Stimulated activated effector memory CD8-positive, alpha-beta T cell treated with anti-CD3 and anti-CD28 coated beads, Interleukin-12 subunit alpha, Interleukin-12 subunit beta, amount 100 ng/mL, for 72 hours (primary cell): Measurements from ENCODE around the gene RGS7.

Experiments used
- ATAC-seq: fragments of 150-1000 bp; cut with Tn5 transposase; 2 replicates; pipeline ENCODE4 v1.10.0; 2021
- DNase-seq, 2 donors: peaks; one replicate each; pipeline ENCODE4 v3.0.0; 2021 to 2022; ENCODE audit warnings: low spot score in 2 of 2
- H3K27ac Mint-ChIP-seq: one replicate; pipeline ENCODE4 v1.8.0; 2022; ENCODE audit warnings: mild to moderate bottlenecking, mixed read lengths
- H3K36me3 Mint-ChIP-seq: one replicate; pipeline ENCODE4 v1.8.0; 2022; ENCODE audit warnings: mild to moderate bottlenecking, mixed read lengths
- H3K4me1 Mint-ChIP-seq: one replicate; pipeline ENCODE4 v1.8.0; 2022; ENCODE audit warnings: mixed read lengths
- H3K4me3 Mint-ChIP-seq: one replicate; pipeline ENCODE4 v1.8.0; 2022; ENCODE audit warnings: mild to moderate bottlenecking, mixed read lengths
- H3K9me3 Mint-ChIP-seq: one replicate; pipeline ENCODE4 v1.8.0; 2022; ENCODE audit warnings: mixed read lengths

RGS7 gene

GRCh38 chr1:241086686-241087085 is 270.3 kb downstream of the RGS7 start:
- no peaks in the 10 kb centered on the region for H3K36me3 Mint-ChIP-seq
- DNase-seq, result no peak
- H3K9me3 Mint-ChIP-seq, result peaks cover 3% of the 10 kb centered on the region
- ATAC-seq, result no peak
- H3K4me1 Mint-ChIP-seq, result no peaks in the 10 kb centered on the region
- H3K4me3 Mint-ChIP-seq, result no peak overlapping the region
- no peak overlapping the region for H3K27ac Mint-ChIP-seq

GRCh38 chr1:241083285-241083684 is 273.7 kb downstream of the RGS7 start:
- H3K9me3 Mint-ChIP-seq, result no peaks in the 10 kb centered on the region
- H3K4me3 Mint-ChIP-seq, result no peak overlapping the region
- ATAC-seq, result no peak
- H3K27ac Mint-ChIP-seq, result no peak overlapping the region
- no peaks in the 10 kb centered on the region for H3K4me1 Mint-ChIP-seq
- DNase-seq, result no peak
- H3K36me3 Mint-ChIP-seq, result no peaks in the 10 kb centered on the region

GRCh38 chr1:241081473-241081872 is 275.5 kb downstream of the RGS7 start:
- H3K9me3 Mint-ChIP-seq, result no peaks in the 10 kb centered on the region
- ATAC-seq, result no peak
- no peak overlapping the region for H3K4me3 Mint-ChIP-seq

GRCh38 chr1:241079459-241079858 is 277.5 kb downstream of the RGS7 start:
- no peak overlapping the region for H3K27ac Mint-ChIP-seq
- H3K36me3 Mint-ChIP-seq, result no peaks in the 10 kb centered on the region
- ATAC-seq (no peak), DNase-seq (no peak)
- no peak overlapping the region for H3K4me3 Mint-ChIP-seq
- no peaks in the 10 kb centered on the region for H3K9me3 Mint-ChIP-seq
- H3K4me1 Mint-ChIP-seq, result no peaks in the 10 kb centered on the region

More at GRCh38 chr1:241081473-241081872, 275.5 kb downstream of the RGS7 start:
- Mint-ChIP-seq H3K36me3 (no peaks in the 10 kb centered on the region), H3K4me1 (no peaks in the 10 kb centered on the region), H3K27ac (no peak overlapping the region)
- no peak for DNase-seq

GRCh38 chr1:241079047-241079446 is 278.0 kb downstream of the RGS7 start:
- Mint-ChIP-seq H3K9me3 (no peaks in the 10 kb centered on the region), H3K36me3 (no peaks in the 10 kb centered on the region), H3K27ac (no peak overlapping the region), H3K4me1 (no peaks in the 10 kb centered on the region), H3K4me3 (no peak overlapping the region)
- no peak for DNase-seq
- no peak for ATAC-seq

DNA sequence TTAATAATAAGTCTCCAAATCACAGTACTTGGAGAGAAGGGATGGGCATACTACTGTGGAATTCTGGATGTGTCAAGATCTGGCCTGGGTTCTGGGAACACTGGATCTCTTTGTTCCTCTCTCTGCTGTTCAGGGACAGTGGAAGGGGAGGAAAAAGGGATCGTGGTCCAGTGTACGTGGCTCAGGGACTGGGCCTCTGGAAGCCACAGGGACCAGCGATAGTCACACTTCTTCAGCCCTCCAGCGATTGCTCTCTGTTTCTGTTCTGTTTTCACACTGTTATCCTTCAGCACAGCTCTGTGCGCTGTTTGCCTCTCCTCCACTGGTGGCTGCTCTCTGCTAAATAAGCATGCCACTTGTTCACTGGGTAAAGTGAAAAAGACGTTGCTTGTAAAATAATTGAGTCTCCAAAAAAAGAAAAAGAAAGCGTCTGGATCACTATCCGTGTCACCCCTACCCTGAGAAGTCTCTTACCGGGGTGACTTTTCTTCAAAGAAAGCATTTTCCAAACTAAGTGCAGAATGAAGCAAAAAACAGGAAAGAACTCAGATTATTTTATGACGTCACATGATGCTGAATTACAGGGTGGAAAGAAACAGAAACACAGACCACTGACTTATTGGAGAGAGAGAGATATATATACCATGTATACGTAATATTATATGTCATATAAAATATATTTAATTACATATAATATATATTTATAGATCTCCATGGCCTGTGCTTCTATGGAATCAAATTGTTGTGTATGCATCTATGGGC is 279.4 kb downstream of the RGS7 start:
- ATAC-seq, result no peak
- H3K36me3 Mint-ChIP-seq, result no peaks in the 10 kb centered on the region
- no peak overlapping the region for H3K4me3 Mint-ChIP-seq
- DNase-seq, result no peak
- peaks cover 4% of the 10 kb centered on the region for H3K9me3 Mint-ChIP-seq
- H3K27ac Mint-ChIP-seq, result no peak overlapping the region
- H3K4me1 Mint-ChIP-seq, result no peaks in the 10 kb centered on the region

GRCh38 chr1:241074507-241074906 is 282.5 kb downstream of the RGS7 start:
- Mint-ChIP-seq H3K4me1 (no peaks in the 10 kb centered on the region), H3K36me3 (no peaks in the 10 kb centered on the region), H3K4me3 (no peak overlapping the region), H3K27ac (no peak overlapping the region), H3K9me3 (peaks cover 7% of the 10 kb centered on the region)
- no peak for ATAC-seq
- DNase-seq, result no peak

DNA sequence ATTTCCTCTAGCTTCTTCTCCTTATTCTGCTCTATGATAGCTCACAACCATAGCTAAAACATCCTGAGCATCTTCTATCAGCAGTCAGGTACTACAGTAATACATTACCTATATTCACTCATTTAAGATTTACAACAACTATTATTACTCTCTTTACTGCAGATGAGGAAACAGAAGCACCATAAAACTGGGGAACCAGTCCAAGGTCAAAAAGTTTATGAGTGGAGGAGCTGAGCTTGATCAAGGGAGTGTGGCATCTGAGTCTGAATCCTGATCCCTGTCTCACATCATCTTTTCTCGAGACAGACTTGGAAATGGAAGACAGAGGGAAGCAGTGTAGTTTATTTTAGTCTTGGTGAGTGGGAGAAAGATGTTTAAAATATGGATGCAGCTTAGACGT is 288.6 kb downstream of the RGS7 start:
- Mint-ChIP-seq H3K4me1 (no peaks in the 10 kb centered on the region), H3K9me3 (peaks cover 7% of the 10 kb centered on the region), H3K27ac (no peak overlapping the region), H3K4me3 (no peak overlapping the region), H3K36me3 (no peaks in the 10 kb centered on the region)
- ATAC-seq (no peak), DNase-seq (no peak)

DNA sequence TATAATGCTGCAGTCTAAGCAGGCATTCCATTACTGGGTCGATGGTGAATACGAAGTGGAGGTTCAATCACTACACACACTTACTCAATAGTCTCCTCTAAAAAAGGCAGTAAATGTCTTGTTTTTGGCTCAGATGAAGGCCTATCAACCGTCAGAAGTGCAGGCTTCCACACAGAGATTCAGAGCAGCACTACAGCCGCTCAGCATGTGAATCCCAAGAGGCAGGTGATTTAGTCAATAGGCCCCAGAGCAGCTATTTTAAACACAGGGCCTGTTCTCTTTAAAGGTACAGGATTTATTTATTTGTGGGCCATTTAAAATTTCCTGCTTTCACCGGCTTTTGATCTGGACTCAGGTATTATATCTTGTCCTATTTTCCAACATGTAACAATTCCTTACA is 293.7 kb downstream of the RGS7 start:
- ATAC-seq, result no peak
- peaks cover 5% of the 10 kb centered on the region for H3K9me3 Mint-ChIP-seq
- no peak for DNase-seq
- H3K4me1 Mint-ChIP-seq, result no peaks in the 10 kb centered on the region
- no peak overlapping the region for H3K4me3 Mint-ChIP-seq
- H3K27ac Mint-ChIP-seq, result no peak overlapping the region
- H3K36me3 Mint-ChIP-seq, result no peaks in the 10 kb centered on the region

DNA sequence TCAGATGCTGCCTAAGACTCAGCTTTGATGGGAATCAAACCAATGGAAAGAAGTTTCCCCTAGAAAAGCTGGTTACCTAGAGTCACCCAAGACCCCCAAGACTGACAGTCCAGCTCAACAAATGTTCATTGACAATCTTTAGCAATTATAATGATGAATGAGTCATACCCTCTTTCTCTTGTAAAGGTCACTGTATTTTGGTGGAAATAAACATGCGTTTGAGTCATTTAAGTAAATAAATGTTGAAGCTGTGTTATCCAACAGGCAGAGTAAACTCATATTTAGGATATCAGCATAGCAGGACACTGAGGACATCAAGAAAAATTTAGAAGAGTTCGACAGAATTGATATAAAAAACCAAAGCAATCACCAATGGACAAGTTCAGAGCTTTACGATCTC is 295.9 kb downstream of the RGS7 start:
- DNase-seq, result no peak
- ATAC-seq, result no peak
- H3K36me3 Mint-ChIP-seq, result no peaks in the 10 kb centered on the region
- H3K4me3 Mint-ChIP-seq, result no peak overlapping the region
- no peaks in the 10 kb centered on the region for H3K4me1 Mint-ChIP-seq
- H3K9me3 Mint-ChIP-seq, result peaks cover 7% of the 10 kb centered on the region
- no peak overlapping the region for H3K27ac Mint-ChIP-seq

DNA sequence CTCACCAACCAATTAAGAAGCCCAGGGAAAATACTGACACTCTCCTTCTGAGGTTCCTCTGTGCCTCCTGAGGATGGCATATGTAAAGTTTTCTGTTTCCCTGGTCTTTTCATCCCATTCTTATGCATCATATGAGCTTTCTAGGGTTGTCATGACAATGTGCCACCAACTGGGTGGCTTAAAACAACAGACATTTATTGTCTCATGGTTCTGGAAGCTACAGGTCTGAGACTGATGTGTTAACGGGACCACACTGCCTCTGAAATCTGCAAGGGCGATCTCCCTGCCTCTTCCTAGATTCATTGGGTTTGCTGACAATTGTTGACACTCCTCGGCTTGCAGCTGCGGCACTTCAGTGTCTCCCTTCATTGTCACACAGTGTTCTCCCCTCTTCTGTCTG is 308.4 kb downstream of the RGS7 start:
- Mint-ChIP-seq H3K9me3 (peaks cover 11% of the 10 kb centered on the region), H3K36me3 (no peaks in the 10 kb centered on the region), H3K4me3 (no peak overlapping the region), H3K27ac (no peak overlapping the region), H3K4me1 (no peaks in the 10 kb centered on the region)
- DNase-seq (no peak), ATAC-seq (no peak)

DNA sequence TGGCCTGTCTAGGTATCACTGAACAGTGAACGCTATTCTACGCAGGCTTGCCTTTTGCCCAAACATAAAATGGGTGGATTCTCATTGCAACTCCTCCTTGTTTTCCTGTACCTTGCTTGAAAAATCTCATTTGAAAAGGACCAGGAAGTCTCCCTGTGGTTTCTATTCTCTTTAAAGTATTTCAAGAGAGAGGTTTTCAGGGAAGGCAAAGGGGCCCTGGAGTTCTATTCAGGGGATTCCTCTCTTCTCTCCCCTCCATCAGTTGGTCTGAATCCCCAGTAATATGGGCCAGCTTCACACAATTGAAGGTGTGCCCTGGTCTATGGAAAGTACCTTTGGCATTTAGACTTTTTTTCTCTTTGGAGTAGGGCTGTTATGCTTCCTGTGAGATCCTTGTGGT is 311.3 kb downstream of the RGS7 start:
- DNase-seq (no peak), ATAC-seq (no peak)
- H3K36me3 Mint-ChIP-seq, result no peaks in the 10 kb centered on the region
- H3K4me1 Mint-ChIP-seq, result no peaks in the 10 kb centered on the region
- H3K27ac Mint-ChIP-seq, result no peak overlapping the region
- H3K9me3 Mint-ChIP-seq, result peaks cover 12% of the 10 kb centered on the region
- H3K4me3 Mint-ChIP-seq, result no peak overlapping the region

GRCh38 chr1:241034203-241034936 is 322.6 kb downstream of the RGS7 start:
- ATAC-seq (no peak), DNase-seq (no peak)
- no peaks in the 10 kb centered on the region for H3K36me3 Mint-ChIP-seq
- no peak overlapping the region for H3K27ac Mint-ChIP-seq
- no peak overlapping the region for H3K4me3 Mint-ChIP-seq
- H3K4me1 Mint-ChIP-seq, result no peaks in the 10 kb centered on the region
- H3K9me3 Mint-ChIP-seq, result peaks cover 8% of the 10 kb centered on the region

GRCh38 chr1:241024834-241025233 is 332.2 kb downstream of the RGS7 start:
- ATAC-seq (no peak), DNase-seq (no peak)
- Mint-ChIP-seq H3K36me3 (no peaks in the 10 kb centered on the region), H3K4me3 (no peak overlapping the region), H3K9me3 (peaks cover 3% of the 10 kb centered on the region), H3K4me1 (no peaks in the 10 kb centered on the region), H3K27ac (no peak overlapping the region)

- H3K27ac Mint-ChIP-seq, result no peak overlapping the region
- ATAC-seq (no peak), DNase-seq (no peak)
- peaks cover 3% of the 10 kb centered on the region for H3K9me3 Mint-ChIP-seq
- no peaks in the 10 kb centered on the region for H3K36me3 Mint-ChIP-seq
- no peaks in the 10 kb centered on the region for H3K4me1 Mint-ChIP-seq
- no peak overlapping the region for H3K4me3 Mint-ChIP-seq
These were observed 334.6 kb downstream of the RGS7 start for GRCh38 chr1:241022366-241022765.
